HG02588 (cell line): ENCODE results near the gene ZNF440.

Source experiments
- ATAC-seq: cut with Tn5 transposase; IDR thresholded peaks from one replicate; pipeline ENCODE4 v1.9.1; 2021; ENCODE audit warnings: mild to moderate bottlenecking, moderate library complexity; ENCODE audit not compliant: unreplicated experiment

Gene ZNF440

GRCh38 chr19:11882606-11883005 lies 68.5 kb downstream of the ZNF440 start:
- ATAC-seq, result no peak
